HG02970 (cell line): ENCODE data around the gene GTPBP1.

Experiments
- ATAC-seq: cut with Tn5 transposase; IDR thresholded peaks from one replicate; pipeline ENCODE4 v1.9.1; 2021; ENCODE audit warnings: mild to moderate bottlenecking, moderate library complexity, moderate number of reproducible peaks; ENCODE audit not compliant: unreplicated experiment, low FRiP score

The GTPBP1 gene

GRCh38 chr22:38781033-38781432, 75.3 kb downstream of the GTPBP1 start:
- no peak for ATAC-seq

DNA sequence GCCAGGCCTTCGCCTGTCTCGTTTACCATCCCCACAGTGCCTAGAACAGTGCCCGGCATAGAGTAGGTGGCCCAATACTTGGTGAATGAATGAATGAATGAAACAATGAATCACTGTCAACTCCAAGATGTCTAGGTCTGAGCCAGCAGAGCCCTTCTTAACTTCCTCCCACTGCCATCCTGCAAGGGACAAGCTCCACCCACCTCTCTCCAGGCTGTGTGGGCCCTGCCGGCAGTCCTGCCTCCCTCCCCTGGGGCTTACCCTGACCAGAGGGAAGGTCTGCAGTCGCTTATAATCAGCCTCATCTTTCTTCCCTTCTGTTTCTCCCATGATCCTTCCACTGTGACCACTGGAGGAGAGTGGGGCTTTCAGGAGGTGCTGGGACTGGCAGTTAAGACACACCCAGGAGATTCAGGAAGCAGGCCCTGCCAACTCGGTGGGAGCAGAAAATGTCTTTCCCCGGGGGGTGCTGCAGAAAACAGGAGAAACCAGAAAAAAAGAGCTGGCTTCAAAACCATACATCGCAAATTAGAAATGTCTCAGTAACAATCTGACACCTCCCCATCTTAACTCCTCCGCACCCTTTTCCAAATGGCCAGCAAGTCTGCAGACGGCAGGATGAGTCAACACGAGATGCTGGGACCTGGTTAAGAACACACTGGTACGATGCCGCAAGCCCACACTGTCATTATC, 76.8 kb downstream of the GTPBP1 start:
- no peak for ATAC-seq
